KBM-7 (cell line): ENCODE data around the gene GUCY1B1.

ENCODE experiments used
- DNase-seq: peaks from one replicate; pipeline ENCODE4 v3.0.0-alpha.2; 2015
- in situ Hi-C: fragments of 300-500 bp; cut with MboI; formaldehyde crosslinking; loops from 2 replicates; pipeline ENCODE4 v1.14.3; 2020; ENCODE audit warnings: low sequenced_read_pairs, low pct_unique_long_range_greater_than_20kb, mixed read lengths

The GUCY1B1 gene

DNA sequence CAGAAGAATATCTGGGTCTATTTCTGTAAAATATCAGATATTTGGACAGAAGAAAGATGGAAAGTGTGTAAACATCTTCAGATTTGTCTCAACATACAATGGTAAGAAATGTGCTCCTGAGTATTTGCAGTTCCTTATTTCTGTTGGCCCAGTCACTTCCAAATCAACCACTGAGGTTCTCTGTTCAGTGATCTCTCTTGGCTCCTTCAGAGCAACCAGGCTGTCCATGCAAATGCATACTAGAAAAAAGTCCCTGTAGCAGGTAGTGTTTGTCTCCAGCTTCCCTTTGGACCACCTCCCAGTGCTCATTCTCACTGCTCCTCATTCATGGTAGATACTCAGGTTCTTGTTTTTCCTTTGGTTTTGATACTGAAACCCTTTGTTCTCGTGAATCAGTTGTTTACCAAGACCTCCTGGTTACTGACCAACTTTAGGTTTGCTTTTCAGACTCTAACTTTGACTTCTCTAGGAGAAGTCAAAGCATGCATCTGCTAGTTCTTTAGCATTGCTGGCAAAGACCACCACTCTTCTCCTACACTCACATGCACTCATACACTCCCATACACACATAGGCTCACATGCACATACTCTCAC lies 78.5 kb downstream of the GUCY1B1 start:
- in situ Hi-C loops = no loop called here
- DNase-seq = no peak

DNA sequence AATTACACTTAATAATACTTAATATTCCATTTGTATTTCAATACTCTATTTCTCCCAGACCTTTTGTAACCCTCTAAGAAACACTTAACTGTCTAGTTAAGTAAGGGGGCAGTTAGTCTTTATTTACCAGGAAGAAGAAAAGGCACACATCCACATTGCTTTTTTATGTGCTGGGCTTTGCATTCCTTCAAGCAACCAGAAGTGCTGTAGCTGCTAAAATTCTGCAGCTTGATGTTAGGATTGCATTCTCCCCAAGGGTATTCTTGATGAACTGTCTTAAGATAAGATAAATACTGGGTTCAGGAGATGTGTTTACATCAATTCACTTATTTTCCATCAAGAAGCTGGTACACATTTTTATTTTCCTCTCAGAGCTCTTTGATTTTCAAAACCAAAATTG lies 83.3 kb downstream of the GUCY1B1 start:
- no peak for DNase-seq
- in situ Hi-C loops = no loop called here

DNA sequence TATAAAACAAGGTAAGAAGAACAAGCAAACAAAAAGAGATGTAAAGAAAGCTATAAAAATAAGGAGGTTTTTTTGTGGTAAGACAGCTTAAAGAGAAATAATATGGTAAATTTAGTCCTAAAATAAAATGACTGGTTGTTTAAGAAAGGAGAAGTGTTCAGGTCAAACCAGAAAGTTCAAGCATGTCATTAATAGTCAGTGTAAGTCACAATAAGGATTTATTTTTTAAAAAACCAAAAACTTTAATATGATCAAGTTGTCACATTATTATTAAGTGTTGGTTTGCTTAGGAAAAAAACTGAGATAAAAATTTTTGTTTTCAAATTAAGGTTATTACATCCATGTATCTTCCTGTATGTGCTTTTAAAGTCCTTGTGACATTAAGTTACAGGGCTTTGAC lies 88.1 kb downstream of the GUCY1B1 start:
- in situ Hi-C loops = no loop called here
- DNase-seq = peak; percentile 11

DNA sequence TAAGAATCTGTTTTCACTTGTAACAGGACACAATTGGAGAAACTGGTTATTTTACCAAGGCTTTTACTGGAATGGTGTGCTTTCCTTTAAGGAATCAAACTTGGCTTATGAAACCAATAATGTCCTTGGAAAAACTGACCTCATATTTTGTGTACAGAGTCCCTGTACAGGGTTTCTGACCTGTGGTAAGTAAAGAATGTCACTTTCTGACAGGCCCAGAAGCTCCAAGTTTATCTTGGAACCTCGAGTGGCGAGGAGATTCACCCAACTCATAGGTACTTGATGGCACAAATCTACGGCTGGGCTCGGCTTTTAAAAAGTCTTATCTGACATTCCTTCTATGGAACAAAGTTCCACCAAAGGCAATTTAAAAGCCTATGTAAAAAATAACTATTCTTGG lies 90.2 kb downstream of the GUCY1B1 start:
- in situ Hi-C loops = no loop called here
- no peak for DNase-seq

DNA sequence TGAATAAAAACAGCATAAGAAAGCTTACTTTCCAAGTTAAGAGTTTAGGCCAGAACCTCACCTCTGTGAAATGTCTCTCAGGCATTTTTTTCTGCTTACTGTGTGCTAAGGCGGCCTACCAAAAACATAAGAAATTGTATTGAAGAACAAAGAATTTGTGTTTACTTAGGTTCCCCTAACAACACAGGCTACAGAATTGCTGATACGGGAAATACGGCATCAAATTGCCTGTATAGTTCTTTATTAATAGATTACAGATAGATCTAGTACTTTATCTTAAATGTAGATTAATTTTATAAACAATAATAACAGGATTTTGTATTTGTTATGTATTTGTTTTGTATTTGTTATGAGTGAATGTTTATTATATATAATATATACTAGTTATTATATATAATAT lies 94.4 kb downstream of the GUCY1B1 start:
- in situ Hi-C loops = no loop called here
- no peak for DNase-seq

DNA sequence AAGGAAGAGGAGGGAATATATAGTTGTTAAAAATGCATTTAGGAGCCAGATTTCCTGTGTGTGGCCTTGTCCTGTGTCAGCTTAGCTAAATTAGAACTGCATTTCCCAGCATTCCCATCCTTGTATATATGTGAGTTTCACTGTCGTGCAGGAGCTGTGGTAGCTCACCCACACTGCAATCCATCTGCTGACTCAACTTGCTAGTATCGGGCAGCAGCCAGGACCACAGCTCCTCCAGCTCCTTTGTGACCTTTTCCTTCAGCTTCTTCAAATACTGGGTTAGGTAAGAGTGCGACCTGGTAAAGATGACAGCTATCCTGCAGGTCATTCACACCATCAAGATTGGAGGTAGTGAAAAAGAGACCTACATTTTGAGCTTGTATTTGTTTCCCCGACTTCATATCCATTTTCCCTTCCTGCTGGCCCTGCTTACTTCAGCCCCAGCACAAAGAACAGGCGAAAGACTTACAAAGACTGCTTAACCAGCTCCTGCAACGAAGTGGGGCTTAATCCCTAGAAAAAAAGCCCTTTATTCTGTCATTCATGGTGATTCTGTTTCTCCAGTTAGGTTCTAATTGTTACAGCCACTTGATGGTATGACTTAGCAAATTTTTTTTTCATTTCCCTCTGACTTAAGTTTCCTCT lies 95.9 kb downstream of the GUCY1B1 start:
- in situ Hi-C loops = no loop called here
- DNase-seq = no peak

DNA sequence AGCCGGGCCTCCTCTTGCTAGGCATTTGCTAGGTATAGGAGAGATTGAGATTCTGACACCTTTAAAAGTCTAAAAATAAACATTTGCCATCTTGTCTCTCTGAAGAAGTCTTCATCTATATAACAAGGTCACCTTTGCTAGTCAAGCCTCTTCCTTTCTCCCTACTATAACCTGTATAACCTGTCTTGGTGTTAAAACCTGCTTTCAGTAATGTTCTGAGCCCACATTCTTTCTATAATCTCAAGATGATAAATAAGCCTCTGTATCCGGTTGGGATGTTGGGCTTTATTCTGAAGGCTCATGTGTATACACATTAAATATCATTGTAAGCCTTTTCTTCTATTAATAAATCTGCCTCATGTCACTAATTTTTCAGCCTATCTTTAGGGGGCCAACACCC lies 97.1 kb downstream of the GUCY1B1 start:
- in situ Hi-C loops = no loop called here
- DNase-seq = no peak
